WTC11 (cell line): ENCODE data around the gene SLC24A4. TPM values are rescaled to one million over a fixed set of nuclear protein-coding genes. Genes with fewer than 3 reads are reported as not detected.

Experiments
- ATAC-seq: fragments of 200-7000 bp; cut with Tn5 transposase; 2 replicates; pipeline ENCODE4 v1.10.0; 2021; ENCODE audit warnings: mild to moderate bottlenecking, moderate library complexity
- CTCF ChIA-PET: fragments of 300-600 bp; sonication (Branson Sonifier 250); formaldehyde crosslinking; loops from one replicate; lab custom pipeline; 2021; ENCODE audit warnings: antibody characterized with exemption; lab: Charles Lee
- POLR2A ChIA-PET: fragments of 350-600 bp; sonication (Branson Sonifier 250); formaldehyde crosslinking; loops from one replicate; lab custom pipeline; 2021; ENCODE audit warnings: antibody characterized with exemption; lab: Charles Lee
- DNase-seq: peaks from one replicate; pipeline ENCODE4 v3.0.0; 2021; ENCODE audit warnings: low spot score
- H3K27ac Mint-ChIP-seq: 2 replicates; pipeline ENCODE4 v1.8.0; 2021; ENCODE audit warnings: mixed read lengths
- H3K27me3 Mint-ChIP-seq: 2 replicates; pipeline ENCODE4 v1.8.0; 2021; ENCODE audit warnings: low read depth, mild to moderate bottlenecking, moderate library complexity, mixed read lengths
- H3K36me3 Mint-ChIP-seq: 2 replicates; pipeline ENCODE4 v1.8.0; 2021; ENCODE audit warnings: mixed read lengths
- H3K4me1 Mint-ChIP-seq: 2 replicates; pipeline ENCODE4 v1.8.0; 2022; ENCODE audit warnings: mixed read lengths
- H3K4me3 Mint-ChIP-seq: 2 replicates; pipeline ENCODE4 v1.8.0; 2021; ENCODE audit warnings: mild to moderate bottlenecking, moderate library complexity, mixed read lengths
- H3K9me3 Mint-ChIP-seq: 2 replicates; pipeline ENCODE4 v1.8.0; 2021; ENCODE audit warnings: mixed read lengths
- EMX1 ChIP-seq: fragments of 250-450 bp; sonication (Bioruptor Pico); IDR thresholded peaks from 2 replicates; pipeline ENCODE4 v1.8.0; 2021; ENCODE audit warnings: mild to moderate bottlenecking
- ETV6 ChIP-seq: sonication (generic); formaldehyde crosslinking; IDR thresholded peaks from 2 replicates; pipeline ENCODE4 v1.8.1; 2022; ENCODE audit warnings: mild to moderate bottlenecking, missing genetic modification reagents
- FOXJ3 ChIP-seq: sonication (generic); formaldehyde crosslinking; IDR thresholded peaks from 2 replicates; pipeline ENCODE4 v1.9.0; 2021; ENCODE audit warnings: missing genetic modification reagents, mild to moderate bottlenecking, borderline replicate concordance
- HMGA2 ChIP-seq: fragments of 250-450 bp; sonication (Bioruptor Pico); IDR thresholded peaks from 2 replicates; pipeline ENCODE4 v1.4.0; 2021; ENCODE audit warnings: mild to moderate bottlenecking, moderate library complexity
- IRF2 ChIP-seq: sonication (generic); formaldehyde crosslinking; IDR thresholded peaks from 2 replicates; pipeline ENCODE4 v1.8.0; 2022; ENCODE audit warnings: low read depth, missing genetic modification reagents, borderline replicate concordance
- MXD4 ChIP-seq: fragments of 250-450 bp; sonication (Bioruptor Pico); IDR thresholded peaks from 2 replicates; pipeline ENCODE4 v1.8.0; 2021; ENCODE audit warnings: mild to moderate bottlenecking, moderate library complexity, borderline replicate concordance
- NFYB ChIP-seq: sonication (generic); formaldehyde crosslinking; conservative IDR thresholded peaks from 2 replicates; pipeline ENCODE4 v1.8.0; 2022; ENCODE audit warnings: low read depth, missing genetic modification reagents
- NR2C2 ChIP-seq: sonication (generic); formaldehyde crosslinking; IDR thresholded peaks from 2 replicates; pipeline ENCODE4 v1.8.0; 2022; ENCODE audit warnings: mild to moderate bottlenecking, missing genetic modification reagents
- RORB ChIP-seq: fragments of 250-450 bp; sonication (Bioruptor Pico); IDR thresholded peaks from 2 replicates; pipeline ENCODE4 v1.9.0; 2021; ENCODE audit warnings: mild to moderate bottlenecking
- SMAD4 ChIP-seq: sonication (generic); formaldehyde crosslinking; IDR thresholded peaks from 2 replicates; pipeline ENCODE4 v1.8.0; 2022; ENCODE audit warnings: mild to moderate bottlenecking, missing genetic modification reagents
- SP1 ChIP-seq: sonication (generic); formaldehyde crosslinking; conservative IDR thresholded peaks from 2 replicates; pipeline ENCODE4 v1.8.1; 2022; ENCODE audit warnings: missing genetic modification reagents
- TEAD4 ChIP-seq: sonication (generic); formaldehyde crosslinking; IDR thresholded peaks from 2 replicates; pipeline ENCODE4 v1.8.0; 2022; ENCODE audit warnings: mild to moderate bottlenecking, missing genetic modification reagents
- ZNF138 ChIP-seq: sonication (generic); formaldehyde crosslinking; conservative IDR thresholded peaks from 2 replicates; pipeline ENCODE4 v1.8.1; 2022; ENCODE audit warnings: mild to moderate bottlenecking, moderate library complexity, missing genetic modification reagents
- ZNF396 ChIP-seq: fragments of 250-450 bp; sonication (Bioruptor Pico); IDR thresholded peaks from 2 replicates; pipeline ENCODE4 v1.8.0; 2021; ENCODE audit warnings: mild to moderate bottlenecking, moderate library complexity, borderline replicate concordance
- total RNA-seq: library from RNA; stranded (reverse); gene quantifications from 3 replicates; pipeline ENCODE4 v1.2.3, GENCODE V29; 2021
- TF ChIP-seq, protein P1 (sequence below): sonication (generic); formaldehyde crosslinking; IDR thresholded peaks from 2 replicates; pipeline ENCODE4 v1.8.1; 2023; ENCODE audit warnings: mild to moderate bottlenecking, missing genetic modification reagents
- TF ChIP-seq, protein P2 (sequence below): fragments of 250-450 bp; sonication (Bioruptor Pico); IDR thresholded peaks from 2 replicates; pipeline ENCODE4 v2.1.2; 2022; ENCODE audit warnings: mild to moderate bottlenecking, moderate library complexity
- TF ChIP-seq, protein P3 (sequence below): sonication (generic); formaldehyde crosslinking; IDR thresholded peaks from 2 replicates; pipeline ENCODE4 v1.8.0; 2022; ENCODE audit warnings: missing genetic modification reagents
- TF ChIP-seq, protein P4 (sequence below): sonication (generic); formaldehyde crosslinking; IDR thresholded peaks from 2 replicates; pipeline ENCODE4 v1.8.1; 2023; ENCODE audit warnings: mild to moderate bottlenecking, missing genetic modification reagents, borderline replicate concordance
- TF ChIP-seq, protein P5 (sequence below): fragments of 250-450 bp; sonication (Bioruptor Pico); IDR thresholded peaks from 2 replicates; pipeline ENCODE4 v1.9.0; 2021; ENCODE audit warnings: mild to moderate bottlenecking

The SLC24A4 gene
- total RNA-seq, 1 experiment from 2014 or later: 0.90 TPM

DNA sequence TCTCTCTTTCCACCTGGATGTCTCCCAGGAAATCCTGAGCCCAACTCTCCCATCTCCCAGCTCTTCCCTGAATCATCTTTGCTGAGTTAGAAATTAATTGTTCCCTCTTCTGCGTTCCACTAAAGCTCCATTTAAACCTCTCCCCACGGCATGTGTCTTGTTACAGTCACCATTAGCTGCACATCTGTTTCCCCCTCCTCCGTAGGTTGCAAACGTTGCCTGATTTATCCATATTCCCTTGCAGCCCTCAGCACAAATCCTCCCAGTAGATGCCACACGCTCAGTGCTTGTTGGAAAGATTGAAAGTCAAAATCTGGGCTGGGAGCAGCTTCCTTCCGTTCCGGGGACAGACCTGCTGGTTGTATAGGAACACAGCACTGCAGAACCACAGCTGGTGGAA is 90.4 kb downstream of the SLC24A4 start:
- no peak for ATAC-seq
- Mint-ChIP-seq H3K27me3 (no peaks in the 10 kb centered on the region), H3K4me3 (no peak overlapping the region), H3K27ac (no peak overlapping the region), H3K9me3 (no peaks in the 10 kb centered on the region; the same call in 1 of the 2 replicates), H3K36me3 (no peaks in the 10 kb centered on the region), H3K4me1 (peaks cover 4% of the 10 kb centered on the region)
- no peak for TF ChIP-seq ETV6
- ChIA-PET CTCF (no interaction called here), POLR2A (interaction anchor here (0.7 kb wide), 1 partner anchor 11 kb away, joined by 3 read pairs; no protein-coding TSS in a partner anchor)
- DNase-seq: no peak

DNA sequence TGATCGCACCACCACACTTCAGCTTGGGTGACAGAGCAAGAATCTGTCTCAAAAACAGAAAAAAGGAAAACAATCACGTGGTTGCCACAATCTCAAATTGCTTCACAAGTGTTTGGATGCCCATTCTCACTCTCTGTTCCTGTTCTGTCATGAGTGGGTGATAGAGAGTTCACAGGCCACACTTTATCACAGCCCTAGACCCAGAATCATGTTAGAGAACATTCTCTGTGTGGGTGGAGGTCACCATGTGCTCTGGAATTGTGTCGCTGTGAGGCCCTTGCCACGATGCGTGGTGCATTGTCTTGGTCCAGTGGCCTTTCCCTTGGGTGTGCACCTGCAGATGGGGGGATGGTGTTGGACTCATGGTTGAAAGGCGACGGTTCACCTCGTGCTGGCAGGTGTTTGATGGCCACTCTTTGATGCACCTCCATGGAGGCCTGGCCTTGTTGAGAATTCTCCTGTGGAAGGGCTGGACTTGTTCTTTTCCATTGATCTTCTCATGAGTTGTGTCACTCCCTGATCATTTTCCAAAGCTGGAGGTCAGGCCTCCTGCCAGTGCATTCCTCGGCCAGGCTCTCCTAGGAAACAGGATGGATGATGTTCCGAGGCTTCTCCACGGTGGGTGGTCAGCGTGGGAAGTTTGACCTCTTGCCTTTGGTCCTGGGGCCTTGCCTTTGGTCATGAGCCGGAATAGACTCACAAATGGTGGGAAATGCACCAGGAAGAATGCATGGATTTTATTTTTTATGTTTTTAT is 91.9 kb downstream of the SLC24A4 start:
- no peak for TF ChIP-seq FOXJ3 (CRISPR knock-in tag)
- TF ChIP-seq NR2C2 (CRISPR knock-in tag): no peak
- TF ChIP-seq TEAD4 (CRISPR knock-in tag): no peak
- TF ChIP-seq, protein P1, sequence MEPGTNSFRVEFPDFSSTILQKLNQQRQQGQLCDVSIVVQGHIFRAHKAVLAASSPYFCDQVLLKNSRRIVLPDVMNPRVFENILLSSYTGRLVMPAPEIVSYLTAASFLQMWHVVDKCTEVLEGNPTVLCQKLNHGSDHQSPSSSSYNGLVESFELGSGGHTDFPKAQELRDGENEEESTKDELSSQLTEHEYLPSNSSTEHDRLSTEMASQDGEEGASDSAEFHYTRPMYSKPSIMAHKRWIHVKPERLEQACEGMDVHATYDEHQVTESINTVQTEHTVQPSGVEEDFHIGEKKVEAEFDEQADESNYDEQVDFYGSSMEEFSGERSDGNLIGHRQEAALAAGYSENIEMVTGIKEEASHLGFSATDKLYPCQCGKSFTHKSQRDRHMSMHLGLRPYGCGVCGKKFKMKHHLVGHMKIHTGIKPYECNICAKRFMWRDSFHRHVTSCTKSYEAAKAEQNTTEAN (CRISPR knock-in tag): no peak
- no peak for TF ChIP-seq NFYB
- no peak for TF ChIP-seq RORB (CRISPR knock-in tag)
- TF ChIP-seq, protein P2, sequence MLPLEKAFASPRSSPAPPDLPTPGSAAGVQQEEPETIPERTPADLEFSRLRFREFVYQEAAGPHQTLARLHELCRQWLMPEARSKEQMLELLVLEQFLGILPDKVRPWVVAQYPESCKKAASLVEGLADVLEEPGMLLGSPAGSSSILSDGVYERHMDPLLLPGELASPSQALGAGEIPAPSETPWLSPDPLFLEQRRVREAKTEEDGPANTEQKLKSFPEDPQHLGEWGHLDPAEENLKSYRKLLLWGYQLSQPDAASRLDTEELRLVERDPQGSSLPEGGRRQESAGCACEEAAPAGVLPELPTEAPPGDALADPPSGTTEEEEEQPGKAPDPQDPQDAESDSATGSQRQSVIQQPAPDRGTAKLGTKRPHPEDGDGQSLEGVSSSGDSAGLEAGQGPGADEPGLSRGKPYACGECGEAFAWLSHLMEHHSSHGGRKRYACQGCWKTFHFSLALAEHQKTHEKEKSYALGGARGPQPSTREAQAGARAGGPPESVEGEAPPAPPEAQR (CRISPR knock-in tag): no peak
- no peak for TF ChIP-seq SMAD4 (CRISPR knock-in tag)
- TF ChIP-seq MXD4 (CRISPR knock-in tag): no peak
- TF ChIP-seq ZNF138 (CRISPR knock-in tag): no peak
- TF ChIP-seq, protein P3, sequence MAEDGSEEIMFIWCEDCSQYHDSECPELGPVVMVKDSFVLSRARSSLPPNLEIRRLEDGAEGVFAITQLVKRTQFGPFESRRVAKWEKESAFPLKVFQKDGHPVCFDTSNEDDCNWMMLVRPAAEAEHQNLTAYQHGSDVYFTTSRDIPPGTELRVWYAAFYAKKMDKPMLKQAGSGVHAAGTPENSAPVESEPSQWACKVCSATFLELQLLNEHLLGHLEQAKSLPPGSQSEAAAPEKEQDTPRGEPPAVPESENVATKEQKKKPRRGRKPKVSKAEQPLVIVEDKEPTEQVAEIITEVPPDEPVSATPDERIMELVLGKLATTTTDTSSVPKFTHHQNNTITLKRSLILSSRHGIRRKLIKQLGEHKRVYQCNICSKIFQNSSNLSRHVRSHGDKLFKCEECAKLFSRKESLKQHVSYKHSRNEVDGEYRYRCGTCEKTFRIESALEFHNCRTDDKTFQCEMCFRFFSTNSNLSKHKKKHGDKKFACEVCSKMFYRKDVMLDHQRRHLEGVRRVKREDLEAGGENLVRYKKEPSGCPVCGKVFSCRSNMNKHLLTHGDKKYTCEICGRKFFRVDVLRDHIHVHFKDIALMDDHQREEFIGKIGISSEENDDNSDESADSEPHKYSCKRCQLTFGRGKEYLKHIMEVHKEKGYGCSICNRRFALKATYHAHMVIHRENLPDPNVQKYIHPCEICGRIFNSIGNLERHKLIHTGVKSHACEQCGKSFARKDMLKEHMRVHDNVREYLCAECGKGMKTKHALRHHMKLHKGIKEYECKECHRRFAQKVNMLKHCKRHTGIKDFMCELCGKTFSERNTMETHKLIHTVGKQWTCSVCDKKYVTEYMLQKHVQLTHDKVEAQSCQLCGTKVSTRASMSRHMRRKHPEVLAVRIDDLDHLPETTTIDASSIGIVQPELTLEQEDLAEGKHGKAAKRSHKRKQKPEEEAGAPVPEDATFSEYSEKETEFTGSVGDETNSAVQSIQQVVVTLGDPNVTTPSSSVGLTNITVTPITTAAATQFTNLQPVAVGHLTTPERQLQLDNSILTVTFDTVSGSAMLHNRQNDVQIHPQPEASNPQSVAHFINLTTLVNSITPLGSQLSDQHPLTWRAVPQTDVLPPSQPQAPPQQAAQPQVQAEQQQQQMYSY (CRISPR knock-in tag): no peak
- no peak for TF ChIP-seq EMX1 (CRISPR knock-in tag)
- no peak for TF ChIP-seq IRF2 (CRISPR knock-in tag)
- TF ChIP-seq, protein P4, sequence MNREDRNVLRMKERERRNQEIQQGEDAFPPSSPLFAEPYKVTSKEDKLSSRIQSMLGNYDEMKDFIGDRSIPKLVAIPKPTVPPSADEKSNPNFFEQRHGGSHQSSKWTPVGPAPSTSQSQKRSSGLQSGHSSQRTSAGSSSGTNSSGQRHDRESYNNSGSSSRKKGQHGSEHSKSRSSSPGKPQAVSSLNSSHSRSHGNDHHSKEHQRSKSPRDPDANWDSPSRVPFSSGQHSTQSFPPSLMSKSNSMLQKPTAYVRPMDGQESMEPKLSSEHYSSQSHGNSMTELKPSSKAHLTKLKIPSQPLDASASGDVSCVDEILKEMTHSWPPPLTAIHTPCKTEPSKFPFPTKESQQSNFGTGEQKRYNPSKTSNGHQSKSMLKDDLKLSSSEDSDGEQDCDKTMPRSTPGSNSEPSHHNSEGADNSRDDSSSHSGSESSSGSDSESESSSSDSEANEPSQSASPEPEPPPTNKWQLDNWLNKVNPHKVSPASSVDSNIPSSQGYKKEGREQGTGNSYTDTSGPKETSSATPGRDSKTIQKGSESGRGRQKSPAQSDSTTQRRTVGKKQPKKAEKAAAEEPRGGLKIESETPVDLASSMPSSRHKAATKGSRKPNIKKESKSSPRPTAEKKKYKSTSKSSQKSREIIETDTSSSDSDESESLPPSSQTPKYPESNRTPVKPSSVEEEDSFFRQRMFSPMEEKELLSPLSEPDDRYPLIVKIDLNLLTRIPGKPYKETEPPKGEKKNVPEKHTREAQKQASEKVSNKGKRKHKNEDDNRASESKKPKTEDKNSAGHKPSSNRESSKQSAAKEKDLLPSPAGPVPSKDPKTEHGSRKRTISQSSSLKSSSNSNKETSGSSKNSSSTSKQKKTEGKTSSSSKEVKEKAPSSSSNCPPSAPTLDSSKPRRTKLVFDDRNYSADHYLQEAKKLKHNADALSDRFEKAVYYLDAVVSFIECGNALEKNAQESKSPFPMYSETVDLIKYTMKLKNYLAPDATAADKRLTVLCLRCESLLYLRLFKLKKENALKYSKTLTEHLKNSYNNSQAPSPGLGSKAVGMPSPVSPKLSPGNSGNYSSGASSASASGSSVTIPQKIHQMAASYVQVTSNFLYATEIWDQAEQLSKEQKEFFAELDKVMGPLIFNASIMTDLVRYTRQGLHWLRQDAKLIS (CRISPR knock-in tag): no peak
- TF ChIP-seq ZNF396 (CRISPR knock-in tag): no peak
- TF ChIP-seq, protein P5, sequence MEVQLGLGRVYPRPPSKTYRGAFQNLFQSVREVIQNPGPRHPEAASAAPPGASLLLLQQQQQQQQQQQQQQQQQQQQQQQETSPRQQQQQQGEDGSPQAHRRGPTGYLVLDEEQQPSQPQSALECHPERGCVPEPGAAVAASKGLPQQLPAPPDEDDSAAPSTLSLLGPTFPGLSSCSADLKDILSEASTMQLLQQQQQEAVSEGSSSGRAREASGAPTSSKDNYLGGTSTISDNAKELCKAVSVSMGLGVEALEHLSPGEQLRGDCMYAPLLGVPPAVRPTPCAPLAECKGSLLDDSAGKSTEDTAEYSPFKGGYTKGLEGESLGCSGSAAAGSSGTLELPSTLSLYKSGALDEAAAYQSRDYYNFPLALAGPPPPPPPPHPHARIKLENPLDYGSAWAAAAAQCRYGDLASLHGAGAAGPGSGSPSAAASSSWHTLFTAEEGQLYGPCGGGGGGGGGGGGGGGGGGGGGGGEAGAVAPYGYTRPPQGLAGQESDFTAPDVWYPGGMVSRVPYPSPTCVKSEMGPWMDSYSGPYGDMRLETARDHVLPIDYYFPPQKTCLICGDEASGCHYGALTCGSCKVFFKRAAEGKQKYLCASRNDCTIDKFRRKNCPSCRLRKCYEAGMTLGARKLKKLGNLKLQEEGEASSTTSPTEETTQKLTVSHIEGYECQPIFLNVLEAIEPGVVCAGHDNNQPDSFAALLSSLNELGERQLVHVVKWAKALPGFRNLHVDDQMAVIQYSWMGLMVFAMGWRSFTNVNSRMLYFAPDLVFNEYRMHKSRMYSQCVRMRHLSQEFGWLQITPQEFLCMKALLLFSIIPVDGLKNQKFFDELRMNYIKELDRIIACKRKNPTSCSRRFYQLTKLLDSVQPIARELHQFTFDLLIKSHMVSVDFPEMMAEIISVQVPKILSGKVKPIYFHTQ (CRISPR knock-in tag): no peak
- no peak for TF ChIP-seq SP1 (CRISPR knock-in tag)
- no peak for TF ChIP-seq HMGA2 (CRISPR knock-in tag)
- H3K27ac Mint-ChIP-seq: no peak overlapping the region
- no peaks in the 10 kb centered on the region for H3K36me3 Mint-ChIP-seq
- H3K9me3 Mint-ChIP-seq: peaks cover 10% of the 10 kb centered on the region
- H3K4me1 Mint-ChIP-seq: no peaks in the 10 kb centered on the region
- no peaks in the 10 kb centered on the region for H3K27me3 Mint-ChIP-seq
- DNase-seq: no peak
- ATAC-seq: no peak
- no peak overlapping the region for H3K4me3 Mint-ChIP-seq
- ChIA-PET POLR2A (no interaction called here), CTCF (interaction anchor here (0.6 kb wide), 1 partner anchor 307 kb away, joined by 4 read pairs; no protein-coding TSS in a partner anchor)
